ENCODE measurements around the gene TYK2. TPM values are rescaled to one million over a fixed set of nuclear protein-coding genes. Genes with fewer than 3 reads are reported as not detected.

The TYK2 gene
- total and polyA plus RNA-seq, 9 of the 15 experiments (the other 6 are each of a cell fraction or from before 2014, with no cell fraction given), result 15.0 to 182 (median 85.9) TPM

DNA sequence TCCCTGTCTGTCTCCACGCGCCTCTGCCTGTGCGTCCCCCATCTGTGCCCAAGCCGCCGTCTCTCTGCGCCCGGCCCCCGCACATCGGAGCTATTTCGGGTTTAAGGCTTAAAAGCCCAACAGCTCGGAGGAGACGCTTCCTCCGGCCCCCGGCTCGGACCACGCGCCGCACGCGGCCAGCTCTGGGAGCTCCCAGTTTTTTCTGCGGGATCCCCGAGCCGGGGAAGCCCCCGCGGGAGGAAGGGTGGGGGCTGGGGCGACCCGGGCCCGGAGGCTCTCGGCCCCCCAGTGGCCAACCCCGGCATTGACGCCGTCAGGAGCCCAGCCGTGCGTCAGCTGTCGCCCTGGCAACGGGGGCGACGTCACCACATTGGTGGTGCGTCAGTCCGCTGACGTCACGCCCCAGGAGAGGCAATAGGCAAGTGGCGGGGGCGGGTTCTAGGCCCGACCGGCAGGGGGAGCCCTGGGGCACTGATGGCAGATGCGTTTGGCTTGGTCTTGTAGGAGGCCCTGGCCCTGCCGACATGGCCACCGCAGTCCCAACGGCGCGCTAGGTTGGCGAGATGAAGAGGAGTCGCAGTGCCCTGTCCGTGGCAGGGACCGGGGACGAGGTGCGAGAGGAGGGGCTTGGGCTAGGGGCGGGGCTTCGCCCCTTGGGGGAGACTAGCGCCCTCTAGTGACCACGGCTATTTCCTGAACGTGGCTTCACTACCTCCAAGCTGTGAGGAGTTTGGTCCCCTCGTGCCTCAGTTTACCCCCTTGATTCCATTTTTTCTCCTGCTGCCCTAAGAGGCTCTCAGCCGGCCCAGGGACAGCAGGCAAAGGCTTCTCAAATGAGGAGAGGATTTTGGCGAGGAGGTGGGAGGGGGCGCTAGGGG lies 36.2 kb upstream of the TYK2 start (continued):
- TF ChIP-seq, protein P1, sequence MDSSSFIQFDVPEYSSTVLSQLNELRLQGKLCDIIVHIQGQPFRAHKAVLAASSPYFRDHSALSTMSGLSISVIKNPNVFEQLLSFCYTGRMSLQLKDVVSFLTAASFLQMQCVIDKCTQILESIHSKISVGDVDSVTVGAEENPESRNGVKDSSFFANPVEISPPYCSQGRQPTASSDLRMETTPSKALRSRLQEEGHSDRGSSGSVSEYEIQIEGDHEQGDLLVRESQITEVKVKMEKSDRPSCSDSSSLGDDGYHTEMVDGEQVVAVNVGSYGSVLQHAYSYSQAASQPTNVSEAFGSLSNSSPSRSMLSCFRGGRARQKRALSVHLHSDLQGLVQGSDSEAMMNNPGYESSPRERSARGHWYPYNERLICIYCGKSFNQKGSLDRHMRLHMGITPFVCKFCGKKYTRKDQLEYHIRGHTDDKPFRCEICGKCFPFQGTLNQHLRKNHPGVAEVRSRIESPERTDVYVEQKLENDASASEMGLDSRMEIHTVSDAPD (CRISPR knock-in tag; IDR thresholded peaks at IDR 0.05), result no peak
- TF ChIP-seq RCOR1 (IDR thresholded peaks at IDR 0.05; ENCODE audit: borderline replicate concordance in 1 of 2, low read depth in 2 of 2, low read length in 2 of 2) (peak; percentile 96 to 99), LARP7 (IDR thresholded peaks at IDR 0.05) (no peak), CCNT2 (IDR thresholded peaks at IDR 0.05; ENCODE audit: borderline replicate concordance, extremely low read depth, insufficient read length, low read depth, low read length) (peak; percentile 95), ATF7 (IDR thresholded peaks at IDR 0.05) (peak; percentile 99), STAT5B (CRISPR knock-in tag; IDR thresholded peaks at IDR 0.05) (no peak), SOX6 (IDR thresholded peaks at IDR 0.05) (peak; percentile 62), ZNF780A (CRISPR knock-in tag; IDR thresholded peaks at IDR 0.05) (no peak), CHCHD3 (CRISPR knock-in tag; IDR thresholded peaks at IDR 0.05) (0 out of 2 replicates have a peak, but pooled peaks have one; percentile 57), RHOXF2B (CRISPR knock-in tag; conservative IDR thresholded peaks at IDR 0.05) (no peak), NR1H2 (CRISPR knock-in tag; IDR thresholded peaks at IDR 0.05) (no peak; the same call in 1 of the 2 replicates)
- TF ChIP-seq, protein P2, sequence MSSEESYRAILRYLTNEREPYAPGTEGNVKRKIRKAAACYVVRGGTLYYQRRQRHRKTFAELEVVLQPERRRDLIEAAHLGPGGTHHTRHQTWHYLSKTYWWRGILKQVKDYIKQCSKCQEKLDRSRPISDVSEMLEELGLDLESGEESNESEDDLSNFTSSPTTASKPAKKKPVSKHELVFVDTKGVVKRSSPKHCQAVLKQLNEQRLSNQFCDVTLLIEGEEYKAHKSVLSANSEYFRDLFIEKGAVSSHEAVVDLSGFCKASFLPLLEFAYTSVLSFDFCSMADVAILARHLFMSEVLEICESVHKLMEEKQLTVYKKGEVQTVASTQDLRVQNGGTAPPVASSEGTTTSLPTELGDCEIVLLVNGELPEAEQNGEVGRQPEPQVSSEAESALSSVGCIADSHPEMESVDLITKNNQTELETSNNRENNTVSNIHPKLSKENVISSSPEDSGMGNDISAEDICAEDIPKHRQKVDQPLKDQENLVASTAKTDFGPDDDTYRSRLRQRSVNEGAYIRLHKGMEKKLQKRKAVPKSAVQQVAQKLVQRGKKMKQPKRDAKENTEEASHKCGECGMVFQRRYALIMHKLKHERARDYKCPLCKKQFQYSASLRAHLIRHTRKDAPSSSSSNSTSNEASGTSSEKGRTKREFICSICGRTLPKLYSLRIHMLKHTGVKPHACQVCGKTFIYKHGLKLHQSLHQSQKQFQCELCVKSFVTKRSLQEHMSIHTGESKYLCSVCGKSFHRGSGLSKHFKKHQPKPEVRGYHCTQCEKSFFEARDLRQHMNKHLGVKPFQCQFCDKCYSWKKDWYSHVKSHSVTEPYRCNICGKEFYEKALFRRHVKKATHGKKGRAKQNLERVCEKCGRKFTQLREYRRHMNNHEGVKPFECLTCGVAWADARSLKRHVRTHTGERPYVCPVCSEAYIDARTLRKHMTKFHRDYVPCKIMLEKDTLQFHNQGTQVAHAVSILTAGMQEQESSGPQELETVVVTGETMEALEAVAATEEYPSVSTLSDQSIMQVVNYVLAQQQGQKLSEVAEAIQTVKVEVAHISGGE (CRISPR knock-in tag; IDR thresholded peaks at IDR 0.05), result peak in 1 of 3 experiments; percentile 67; a peak in 1 of 6 replicates
- TF ChIP-seq, protein P3, sequence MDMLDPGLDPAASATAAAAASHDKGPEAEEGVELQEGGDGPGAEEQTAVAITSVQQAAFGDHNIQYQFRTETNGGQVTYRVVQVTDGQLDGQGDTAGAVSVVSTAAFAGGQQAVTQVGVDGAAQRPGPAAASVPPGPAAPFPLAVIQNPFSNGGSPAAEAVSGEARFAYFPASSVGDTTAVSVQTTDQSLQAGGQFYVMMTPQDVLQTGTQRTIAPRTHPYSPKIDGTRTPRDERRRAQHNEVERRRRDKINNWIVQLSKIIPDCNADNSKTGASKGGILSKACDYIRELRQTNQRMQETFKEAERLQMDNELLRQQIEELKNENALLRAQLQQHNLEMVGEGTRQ (CRISPR knock-in tag; IDR thresholded peaks at IDR 0.05), result no peak
- TF ChIP-seq, protein P4, sequence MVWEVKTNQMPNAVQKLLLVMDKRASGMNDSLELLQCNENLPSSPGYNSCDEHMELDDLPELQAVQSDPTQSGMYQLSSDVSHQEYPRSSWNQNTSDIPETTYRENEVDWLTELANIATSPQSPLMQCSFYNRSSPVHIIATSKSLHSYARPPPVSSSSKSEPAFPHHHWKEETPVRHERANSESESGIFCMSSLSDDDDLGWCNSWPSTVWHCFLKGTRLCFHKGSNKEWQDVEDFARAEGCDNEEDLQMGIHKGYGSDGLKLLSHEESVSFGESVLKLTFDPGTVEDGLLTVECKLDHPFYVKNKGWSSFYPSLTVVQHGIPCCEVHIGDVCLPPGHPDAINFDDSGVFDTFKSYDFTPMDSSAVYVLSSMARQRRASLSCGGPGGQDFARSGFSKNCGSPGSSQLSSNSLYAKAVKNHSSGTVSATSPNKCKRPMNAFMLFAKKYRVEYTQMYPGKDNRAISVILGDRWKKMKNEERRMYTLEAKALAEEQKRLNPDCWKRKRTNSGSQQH (CRISPR knock-in tag; IDR thresholded peaks at IDR 0.05), result 0 out of 2 replicates have a peak, but pooled peaks have one; percentile 22
- TF ChIP-seq, protein P5, sequence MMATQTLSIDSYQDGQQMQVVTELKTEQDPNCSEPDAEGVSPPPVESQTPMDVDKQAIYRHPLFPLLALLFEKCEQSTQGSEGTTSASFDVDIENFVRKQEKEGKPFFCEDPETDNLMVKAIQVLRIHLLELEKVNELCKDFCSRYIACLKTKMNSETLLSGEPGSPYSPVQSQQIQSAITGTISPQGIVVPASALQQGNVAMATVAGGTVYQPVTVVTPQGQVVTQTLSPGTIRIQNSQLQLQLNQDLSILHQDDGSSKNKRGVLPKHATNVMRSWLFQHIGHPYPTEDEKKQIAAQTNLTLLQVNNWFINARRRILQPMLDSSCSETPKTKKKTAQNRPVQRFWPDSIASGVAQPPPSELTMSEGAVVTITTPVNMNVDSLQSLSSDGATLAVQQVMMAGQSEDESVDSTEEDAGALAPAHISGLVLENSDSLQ (IDR thresholded peaks at IDR 0.05), result peak; percentile 80
- TF ChIP-seq, protein P6, sequence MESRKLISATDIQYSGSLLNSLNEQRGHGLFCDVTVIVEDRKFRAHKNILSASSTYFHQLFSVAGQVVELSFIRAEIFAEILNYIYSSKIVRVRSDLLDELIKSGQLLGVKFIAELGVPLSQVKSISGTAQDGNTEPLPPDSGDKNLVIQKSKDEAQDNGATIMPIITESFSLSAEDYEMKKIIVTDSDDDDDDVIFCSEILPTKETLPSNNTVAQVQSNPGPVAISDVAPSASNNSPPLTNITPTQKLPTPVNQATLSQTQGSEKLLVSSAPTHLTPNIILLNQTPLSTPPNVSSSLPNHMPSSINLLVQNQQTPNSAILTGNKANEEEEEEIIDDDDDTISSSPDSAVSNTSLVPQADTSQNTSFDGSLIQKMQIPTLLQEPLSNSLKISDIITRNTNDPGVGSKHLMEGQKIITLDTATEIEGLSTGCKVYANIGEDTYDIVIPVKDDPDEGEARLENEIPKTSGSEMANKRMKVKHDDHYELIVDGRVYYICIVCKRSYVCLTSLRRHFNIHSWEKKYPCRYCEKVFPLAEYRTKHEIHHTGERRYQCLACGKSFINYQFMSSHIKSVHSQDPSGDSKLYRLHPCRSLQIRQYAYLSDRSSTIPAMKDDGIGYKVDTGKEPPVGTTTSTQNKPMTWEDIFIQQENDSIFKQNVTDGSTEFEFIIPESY (CRISPR knock-in tag; IDR thresholded peaks at IDR 0.05), result peak; percentile 88

Data from K562 (cell line).